ENCODE results near the gene CADPS2.

DNA sequence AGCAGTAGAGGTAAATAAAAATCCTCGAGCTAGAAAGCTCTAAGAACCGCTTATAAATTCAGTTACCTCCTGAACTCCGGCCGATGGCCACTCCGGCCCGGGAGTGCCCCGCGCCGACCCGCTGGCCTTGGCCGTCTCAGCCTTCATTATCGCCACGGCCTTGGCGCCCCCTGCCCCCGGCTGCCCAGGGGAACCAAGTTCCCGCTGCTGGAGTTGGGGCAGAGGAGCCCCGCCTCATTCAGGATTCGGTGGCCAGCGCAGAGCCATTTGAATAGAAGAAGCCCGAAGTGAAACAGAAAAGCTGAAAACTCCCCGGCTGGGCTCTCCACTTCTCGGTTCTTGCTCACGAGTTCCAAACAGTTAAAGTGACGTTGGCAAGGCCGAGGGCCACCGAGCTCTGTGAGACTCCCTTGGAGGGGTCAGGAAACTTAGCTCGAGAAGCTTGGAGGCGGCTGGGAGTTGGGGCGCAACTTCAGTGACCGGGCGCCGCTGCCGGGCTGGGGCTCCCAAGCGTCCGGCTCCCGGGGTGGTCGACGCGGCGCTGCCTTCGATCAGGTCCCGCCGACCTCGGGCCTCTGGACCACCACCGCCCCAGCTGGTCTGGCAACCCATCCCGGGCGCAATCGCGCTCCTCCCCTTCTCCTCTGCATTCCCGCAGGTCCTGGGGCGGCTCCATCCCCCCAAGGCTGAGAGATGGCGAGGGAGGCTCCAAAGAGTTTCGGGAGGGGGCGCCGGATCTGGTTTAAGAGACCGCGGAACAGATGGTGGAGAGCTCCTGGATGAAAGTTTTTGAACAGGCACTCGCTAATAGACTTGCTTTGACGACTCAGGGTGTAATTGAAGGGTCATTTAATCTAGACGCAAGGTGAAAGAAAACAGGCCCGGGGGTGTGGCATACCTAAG, 575.9 kb downstream of the CADPS2 start:
- TF ChIP-seq POLR2A (IDR thresholded peaks at IDR 0.05; ENCODE audit: low read depth, low read length) (no peak), POLR2AphosphoS5 (IDR thresholded peaks at IDR 0.05; ENCODE audit: low read depth, low read length) (no peak)
